Activated naive CD4-positive, alpha-beta T cell treated with anti-CD3 and anti-CD28 coated beads, Interleukin-2, amount 10 ng/mL, durations not matched to agents 7 days and 5 days (primary cell): Measurements from ENCODE around the gene JUND.
"Not testable (repeated sequence)": the region's sequence is repeated elsewhere in the genome, so short reads cannot be mapped to it uniquely, and the experiment has no call there.

ENCODE experiments used
- CTCF ChIA-PET: fragments of 350-600 bp; sonication (Branson Sonifier 250); formaldehyde crosslinking; loops from one replicate; lab custom pipeline; 2021; ENCODE audit warnings: antibody characterized with exemption; lab: Charles Lee
- DNase-seq: peaks from one replicate; pipeline ENCODE4 v3.0.0-alpha.2; 2020
- H3K27ac Mint-ChIP-seq: one replicate; pipeline ENCODE4 v1.8.0; 2021; ENCODE audit warnings: mild to moderate bottlenecking, moderate library complexity, mixed read lengths
- H3K27me3 Mint-ChIP-seq: one replicate; pipeline ENCODE4 v1.8.0; 2021; ENCODE audit warnings: mild to moderate bottlenecking, mixed read lengths
- H3K36me3 Mint-ChIP-seq: one replicate; pipeline ENCODE4 v1.8.0; 2021; ENCODE audit warnings: mixed read lengths
- H3K4me1 Mint-ChIP-seq: one replicate; pipeline ENCODE4 v1.8.0; 2021; ENCODE audit warnings: mixed read lengths
- H3K4me3 Mint-ChIP-seq: one replicate; pipeline ENCODE4 v1.8.0; 2021; ENCODE audit warnings: mild to moderate bottlenecking, moderate library complexity, mixed read lengths
- H3K9me3 Mint-ChIP-seq: one replicate; pipeline ENCODE4 v1.8.0; 2021; ENCODE audit warnings: mixed read lengths

The JUND gene

GRCh38 chr19:18281082-18282020, at the start of gene JUND:
Gene JUND, minus strand, starts transcription at chr19:18281622. Its CDS starts 138 bp downstream, at chr19:18281484.
- Mint-ChIP-seq H3K27me3 (peaks cover 4% of the 10 kb centered on the region), H3K9me3 (no peaks in the 10 kb centered on the region), H3K36me3 (peaks cover 36% of the 10 kb centered on the region), H3K4me1 (peaks cover 60% of the 10 kb centered on the region), H3K4me3 (peak within 1 kb of the TSS; percentile 95), H3K27ac (peak within 1 kb of the TSS; percentile 99)
- DNase-seq = peak; percentile 98
- CTCF ChIA-PET = interaction anchor here (0.9 to 9.5 kb wide), 6 partner anchors 10 to 130 kb away, joined by 3 to 236 read pairs (median 102); partner anchors contain the start of gene LSM4

DNA sequence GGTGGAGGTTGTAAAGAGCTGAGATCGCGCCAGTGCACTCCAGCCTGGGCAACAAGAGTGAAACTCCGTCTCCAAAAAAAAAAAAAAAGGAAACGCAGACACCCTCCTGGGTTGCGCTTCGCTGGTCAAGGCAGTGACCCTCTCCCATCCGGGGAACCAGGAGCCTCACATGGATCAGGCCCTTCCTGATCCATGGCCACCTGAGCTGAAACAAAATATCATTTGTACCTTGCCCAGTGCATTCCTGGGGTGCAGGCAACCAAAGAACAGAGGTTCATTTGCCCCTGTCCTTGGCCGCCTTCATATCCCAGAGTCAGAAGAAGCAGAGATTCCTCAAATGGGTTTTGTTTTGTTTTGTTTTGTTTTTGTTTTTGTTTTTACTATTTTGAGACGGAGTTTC, 49.4 kb upstream of the JUND start:
- CTCF ChIA-PET = interaction anchor here (1.4 to 7.6 kb wide), 3 partner anchors 52 to 85 kb away, joined by 4 to 152 read pairs (median 4); partner anchors contain the start of gene JUND

GRCh38 chr19:18329035-18329376, 47.6 kb upstream of the JUND start:
- H3K27me3 Mint-ChIP-seq = peaks cover 27% of the 10 kb centered on the region
- peaks cover 20% of the 10 kb centered on the region for H3K4me1 Mint-ChIP-seq
- no peak for DNase-seq
- CTCF ChIA-PET = interaction anchor here (0.7 to 7.6 kb wide), 31 partner anchors 10 to 464 kb away, joined by 3 to 152 read pairs (median 4); partner anchors contain the start of genes IQCN, JUND and RAB3A
- H3K27ac Mint-ChIP-seq = no peak overlapping the region
- H3K9me3 Mint-ChIP-seq = no peaks in the 10 kb centered on the region
- no peaks in the 10 kb centered on the region for H3K36me3 Mint-ChIP-seq
- H3K4me3 Mint-ChIP-seq = peak overlapping the region; percentile 42

More for the DNA sequence above, 49.4 kb upstream of the JUND start:
- no peaks in the 10 kb centered on the region for H3K36me3 Mint-ChIP-seq
- H3K27me3 Mint-ChIP-seq = peaks cover 32% of the 10 kb centered on the region
- no peak for DNase-seq
- H3K9me3 Mint-ChIP-seq = no peaks in the 10 kb centered on the region
- peaks cover 18% of the 10 kb centered on the region for H3K4me1 Mint-ChIP-seq
- H3K27ac Mint-ChIP-seq = no peak overlapping the region
- H3K4me3 Mint-ChIP-seq = no peak overlapping the region

DNA sequence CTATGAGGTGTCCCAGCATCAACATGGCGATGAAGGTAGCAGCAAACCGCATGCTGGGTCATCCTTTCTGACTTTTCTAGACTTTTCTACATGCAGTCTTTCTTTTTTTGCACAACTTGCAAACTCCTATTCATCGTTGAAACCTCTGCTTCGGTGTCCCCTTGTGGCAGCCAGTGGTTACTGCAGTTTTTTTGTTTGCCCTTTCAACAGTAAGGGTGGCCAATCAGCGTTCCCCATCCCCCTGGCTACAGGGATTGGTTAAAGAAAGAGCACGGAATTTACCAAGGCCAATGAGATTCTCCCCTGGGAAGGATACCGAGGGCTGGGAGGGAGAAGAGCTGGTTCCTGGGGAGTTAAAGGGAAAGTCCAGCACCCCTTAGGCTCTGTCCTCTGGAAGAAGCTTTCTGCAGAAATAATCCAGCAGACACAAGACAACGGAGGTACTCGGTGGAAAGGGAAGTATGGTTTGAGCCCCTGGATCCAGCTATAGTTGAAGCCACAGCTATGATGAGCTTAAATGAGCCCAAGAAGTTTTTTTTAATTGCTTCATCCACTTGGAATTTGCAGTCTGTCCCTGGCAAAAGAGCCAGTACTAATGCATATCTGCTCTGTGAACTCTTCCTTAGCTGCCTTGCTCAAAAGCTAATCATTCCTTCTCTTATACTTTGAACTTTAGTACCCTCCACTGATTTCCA, 47.1 kb upstream of the JUND start:
- DNase-seq = peak; percentile 95
- Mint-ChIP-seq H3K4me3 (peak overlapping the region; percentile 42), H3K9me3 (no peaks in the 10 kb centered on the region), H3K4me1 (peaks cover 25% of the 10 kb centered on the region), H3K27me3 (peaks cover 27% of the 10 kb centered on the region), H3K36me3 (no peaks in the 10 kb centered on the region), H3K27ac (no peak overlapping the region)
- CTCF ChIA-PET = interaction anchor here (0.7 to 7.6 kb wide), 32 partner anchors 10 to 463 kb away, joined by 3 to 152 read pairs (median 4); partner anchors contain the start of genes IQCN, JUND and RAB3A

DNA sequence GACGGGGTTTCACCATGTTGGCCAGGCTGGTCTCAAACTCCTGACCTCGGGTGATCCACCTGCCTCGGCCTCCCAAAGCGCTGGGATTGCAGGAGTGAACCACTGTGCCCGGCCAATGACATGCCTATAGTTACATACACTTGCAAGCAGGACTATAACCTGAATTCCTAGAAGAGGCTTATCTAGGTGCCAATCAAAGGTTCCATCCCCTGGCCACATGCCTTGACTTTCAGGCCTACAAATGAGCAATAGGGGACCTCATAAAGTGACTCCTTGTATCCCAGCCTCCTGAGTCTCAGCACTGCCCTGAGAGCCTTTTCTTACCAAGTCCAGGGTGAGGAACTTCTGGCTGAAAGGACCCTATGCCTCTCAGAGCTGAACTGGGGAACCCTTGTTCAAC, 45.4 kb upstream of the JUND start:
- H3K27ac Mint-ChIP-seq = no peak overlapping the region
- H3K27me3 Mint-ChIP-seq = peaks cover 12% of the 10 kb centered on the region
- H3K4me1 Mint-ChIP-seq = peaks cover 34% of the 10 kb centered on the region
- peaks cover 4% of the 10 kb centered on the region for H3K36me3 Mint-ChIP-seq
- CTCF ChIA-PET = interaction anchor here (0.9 to 7.6 kb wide), 3 partner anchors 47 to 129 kb away, joined by 3 to 152 read pairs (median 4); partner anchors contain the start of gene JUND
- H3K9me3 Mint-ChIP-seq = no peaks in the 10 kb centered on the region
- DNase-seq = no peak
- H3K4me3 Mint-ChIP-seq = no peak overlapping the region

DNA sequence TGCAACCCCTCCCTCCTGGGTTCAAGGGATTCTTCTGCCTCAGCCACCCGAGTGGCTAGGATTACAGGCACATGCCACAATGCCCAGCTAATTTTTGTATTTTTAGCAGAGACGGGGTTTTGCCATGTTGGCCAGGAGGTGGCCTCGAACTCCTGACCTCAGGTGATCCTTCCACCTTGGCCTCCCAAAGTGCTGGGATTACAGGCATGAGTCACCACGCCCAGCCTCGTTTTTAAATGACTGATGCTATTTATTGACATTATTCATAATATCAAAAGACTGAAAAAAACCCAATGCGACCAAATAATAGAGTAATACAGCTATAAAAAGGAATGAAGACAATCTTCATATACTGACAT, 42.9 kb upstream of the JUND start:
- H3K27ac Mint-ChIP-seq = peak overlapping the region; percentile 96
- H3K36me3 Mint-ChIP-seq = peaks cover 23% of the 10 kb centered on the region
- not testable (repeated sequence) for H3K4me3 Mint-ChIP-seq, DNase-seq, H3K27me3 Mint-ChIP-seq, H3K9me3 Mint-ChIP-seq
- peaks cover 54% of the 10 kb centered on the region for H3K4me1 Mint-ChIP-seq
- CTCF ChIA-PET = interaction anchor here (7.6 kb wide), 1 partner anchor 45 kb away, joined by 152 read pairs; the partner anchor contains the start of gene JUND

GRCh38 chr19:18322759-18323460, 41.5 kb upstream of the JUND start, which contains the start of gene LSM4:
Gene LSM4, minus strand, starts transcription at chr19:18323076. Its CDS starts 56 bp downstream, at chr19:18323020.
- peak; percentile 100 for DNase-seq
- CTCF ChIA-PET = interaction anchor here (0.8 to 11.4 kb wide), 8 partner anchors 16 to 282 kb away, joined by 3 to 236 read pairs (median 4); partner anchors contain the start of genes IQCN and JUND
- Mint-ChIP-seq H3K27ac (peak within 1 kb of the TSS; percentile 96), H3K36me3 (peaks cover 28% of the 10 kb centered on the region), H3K27me3 (no peaks in the 10 kb centered on the region), H3K4me1 (peaks cover 54% of the 10 kb centered on the region), H3K4me3 (peak within 1 kb of the TSS; percentile 89), H3K9me3 (no peaks in the 10 kb centered on the region)

DNA sequence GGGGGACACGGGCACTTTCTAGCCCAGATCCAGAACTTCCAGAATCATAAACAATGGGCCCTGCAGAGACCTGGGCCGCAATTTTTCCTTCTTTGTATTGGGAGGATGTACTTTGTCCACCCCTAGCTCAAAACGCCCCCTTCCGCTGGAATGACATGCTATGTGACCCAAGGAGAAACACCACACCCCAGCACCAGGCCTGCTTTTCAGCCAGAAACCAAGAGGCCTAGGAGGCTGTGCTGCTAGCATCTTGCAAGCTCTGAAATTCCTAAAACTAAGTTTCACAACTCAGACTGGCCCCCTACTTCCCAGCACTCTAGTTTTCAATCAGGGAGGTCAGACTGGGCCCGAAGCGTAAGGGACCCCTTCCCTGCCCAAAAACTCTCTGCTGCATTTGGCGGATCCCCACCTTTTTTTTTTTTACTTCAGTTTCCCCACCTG, 40.9 kb upstream of the JUND start:
- peak overlapping the region; percentile 96 for H3K27ac Mint-ChIP-seq
- H3K4me3 Mint-ChIP-seq = peak overlapping the region; percentile 89
- H3K36me3 Mint-ChIP-seq = peaks cover 29% of the 10 kb centered on the region
- no peaks in the 10 kb centered on the region for H3K27me3 Mint-ChIP-seq
- CTCF ChIA-PET = interaction anchor here (0.8 to 11.4 kb wide), 9 partner anchors 10 to 282 kb away, joined by 3 to 236 read pairs (median 4); partner anchors contain the start of genes IQCN and JUND
- H3K4me1 Mint-ChIP-seq = peaks cover 60% of the 10 kb centered on the region
- peak; percentile 70 for DNase-seq
- H3K9me3 Mint-ChIP-seq = no peaks in the 10 kb centered on the region

- CTCF ChIA-PET = interaction anchor here (0.8 to 11.4 kb wide), 9 partner anchors 9 to 89 kb away, joined by 3 to 236 read pairs (median 4); partner anchors contain the start of genes IQCN and JUND
- H3K9me3 Mint-ChIP-seq = no peaks in the 10 kb centered on the region
- H3K27ac Mint-ChIP-seq = peak overlapping the region; percentile 96
- no peaks in the 10 kb centered on the region for H3K27me3 Mint-ChIP-seq
- DNase-seq = peak; percentile 63
- H3K4me1 Mint-ChIP-seq = peaks cover 61% of the 10 kb centered on the region
- peak overlapping the region; percentile 89 for H3K4me3 Mint-ChIP-seq
- H3K36me3 Mint-ChIP-seq = peaks cover 29% of the 10 kb centered on the region
These were observed 40.3 kb upstream of the JUND start for GRCh38 chr19:18321734-18322102.

DNA sequence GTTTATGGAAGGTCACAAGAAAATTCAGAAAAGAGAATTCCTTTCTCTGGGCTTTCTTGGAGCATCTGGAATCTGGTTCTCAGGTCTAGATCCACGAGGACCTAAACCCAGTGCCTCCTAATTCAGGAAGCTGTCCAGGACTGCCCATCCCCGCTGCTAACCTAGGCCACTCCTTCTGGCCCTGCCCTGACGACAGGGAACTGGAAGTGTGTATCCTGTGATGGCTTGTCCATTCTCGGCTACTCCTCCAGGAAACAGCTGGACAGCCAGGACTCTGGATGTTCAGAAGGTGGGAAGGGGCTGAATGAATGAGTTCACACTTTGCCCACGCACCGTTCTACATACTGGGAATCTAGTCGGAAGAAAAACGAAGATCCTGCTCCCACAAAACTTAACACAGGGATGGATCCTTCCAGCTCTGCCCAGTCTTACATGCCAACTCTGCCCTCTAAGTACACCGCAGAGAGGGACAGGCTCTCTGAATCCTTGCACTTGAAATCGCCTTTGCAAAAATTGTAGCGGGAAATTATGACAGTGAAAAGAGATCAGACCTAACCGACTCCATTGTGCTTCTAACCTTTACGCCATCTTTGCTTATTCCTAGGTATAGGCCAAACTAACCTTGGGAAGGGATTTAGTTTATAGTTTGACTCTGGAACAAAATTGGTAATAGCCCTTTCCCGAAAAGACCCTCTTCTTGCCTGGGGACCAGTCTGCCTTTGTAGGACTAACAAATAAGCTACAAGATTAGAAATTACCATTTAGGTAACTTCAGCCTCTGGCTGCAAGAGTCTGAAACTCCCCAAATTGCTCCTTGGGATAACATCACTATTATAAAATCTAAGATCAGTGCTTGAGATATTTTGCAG, 39.7 kb upstream of the JUND start:
- Mint-ChIP-seq H3K9me3 (no peaks in the 10 kb centered on the region), H3K27me3 (no peaks in the 10 kb centered on the region), H3K36me3 (peaks cover 29% of the 10 kb centered on the region), H3K4me3 (peak overlapping the region; percentile 89), H3K4me1 (peaks cover 64% of the 10 kb centered on the region), H3K27ac (peak overlapping the region; percentile 96)
- DNase-seq = no peak
- CTCF ChIA-PET = interaction anchor here (0.9 to 11.4 kb wide), 7 partner anchors 9 to 43 kb away, joined by 3 to 236 read pairs (median 5); partner anchors contain the start of genes IQCN and JUND

GRCh38 chr19:18319591-18320135, 38.2 kb upstream of the JUND start:
- Mint-ChIP-seq H3K27ac (peak overlapping the region; percentile 97), H3K4me3 (peak overlapping the region; percentile 62), H3K27me3 (no peaks in the 10 kb centered on the region), H3K36me3 (peaks cover 34% of the 10 kb centered on the region), H3K9me3 (no peaks in the 10 kb centered on the region), H3K4me1 (peaks cover 71% of the 10 kb centered on the region)
- no peak for DNase-seq
- CTCF ChIA-PET = interaction anchor here (0.8 to 11.4 kb wide), 3 partner anchors 9 to 42 kb away, joined by 3 to 236 read pairs (median 5); partner anchors contain the start of genes IQCN and JUND
